Measurements from ENCODE around the gene APOBEC3G. TPM values are rescaled to one million over a fixed set of nuclear protein-coding genes. Genes with fewer than 3 reads are reported as not detected.
A peak's percentile ranks its signal among the peaks of the same experiment; 100 is the strongest.

Gene APOBEC3G
- total RNA-seq, 5 donors from 2014 or later (not counting 1 experiment from before 2014, with no cell fraction given), result 29.7 to 71.3 (median 62.7) TPM

DNA sequence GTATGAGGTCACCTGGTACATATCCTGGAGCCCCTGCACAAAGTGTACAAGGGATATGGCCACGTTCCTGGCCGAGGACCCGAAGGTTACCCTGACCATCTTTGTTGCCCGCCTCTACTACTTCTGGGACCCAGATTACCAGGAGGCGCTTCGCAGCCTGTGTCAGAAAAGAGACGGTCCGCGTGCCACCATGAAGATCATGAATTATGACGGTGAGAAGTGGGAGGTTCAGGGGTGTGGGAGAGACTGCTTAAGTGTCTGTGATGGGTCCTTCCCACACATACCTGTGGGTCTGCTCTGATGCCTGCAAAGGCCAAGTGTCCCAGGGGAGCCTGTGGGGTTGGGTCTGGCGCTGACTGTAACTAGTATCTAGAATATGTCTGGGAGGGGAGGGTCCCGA is 3.9 kb downstream of the APOBEC3G start:
- Histone ChIP-seq H3K9me3 (no peaks in the 10 kb centered on the region), H3K4me1 (ENCODE audit: control insufficient read depth in 1 of 2, extremely low read depth in 1 of 2, insufficient read depth in 2 of 2, low read length in 2 of 2) (peaks cover 4 to 90% of the 10 kb centered on the region in 2 experiments), H3K4me3 (ENCODE audit: control insufficient read depth in 1 of 2, extremely low read depth in 1 of 2, low read length in 1 of 2) (peak overlapping the region in 1 of 2 donors; percentile 15), H3K27me3 (replicated peaks in 1 of 2; ENCODE audit: control insufficient read depth in 2 of 2, extremely low read depth in 1 of 2, insufficient read depth in 2 of 2, low read length in 1 of 2) (peaks cover 0 to 3% of the 10 kb centered on the region in 2 experiments), H3K36me3 (ENCODE audit: control insufficient read depth in 2 of 2, extremely low read depth in 1 of 2, insufficient read depth in 1 of 2, low read length in 1 of 2) (peaks cover 6 to 45% of the 10 kb centered on the region in 2 donors), H3K27ac (ENCODE audit: low read length) (peak overlapping the region; percentile 89)
- 82% methylated on average over 7 of the region's 12 CpGs for WGBS (ENCODE audit: insufficient coverage)
- Mint-ChIP-seq H3K27me3 (no peaks in the 10 kb centered on the region), H3K9me3 (no peaks in the 10 kb centered on the region), H3K4me3 (peak overlapping the region in 2 of 3 donors; percentile 8 to 42), H3K36me3 (peaks cover 23% of the 10 kb centered on the region), H3K4me1 (peaks cover 45 to 68% (median 52%) of the 10 kb centered on the region in 3 donors), H3K27ac (peak overlapping the region; percentile 71 to 76)
- no peak for DNase-seq
- ATAC-seq (replicated peaks in 1 of 4), result no peak
- POLR2A ChIA-PET, result interaction anchor here in 1 of 2 donors (1.0 to 1.1 kb wide), 2 partner anchors 17 to 18 kb away, joined by 3 read pairs; no protein-coding TSS in a partner anchor
- CTCF ChIA-PET, result interaction anchor here (0.6 to 1.1 kb wide), 2 partner anchors 14 to 305 kb away, joined by 3 to 7 read pairs; no protein-coding TSS in a partner anchor

DNA sequence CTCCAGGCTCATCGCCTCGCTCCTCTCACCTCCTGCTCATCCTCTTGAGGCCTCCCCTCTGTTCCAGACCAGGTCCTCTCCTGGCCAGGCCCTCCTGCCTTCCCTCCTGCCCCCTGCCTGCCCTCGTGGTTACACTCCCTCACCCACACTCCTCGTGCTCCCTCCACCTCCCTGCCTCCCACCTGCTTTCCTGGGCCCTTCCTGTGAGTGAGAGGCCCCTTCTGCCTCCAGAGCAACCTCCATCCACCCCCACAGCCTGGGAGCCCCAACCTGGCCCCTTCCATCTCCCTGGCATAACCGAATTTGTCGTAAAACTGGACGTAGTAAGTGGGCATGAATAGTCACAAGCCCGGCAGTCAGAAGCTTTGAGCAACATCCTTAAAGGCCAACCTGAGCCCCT is 4.5 kb downstream of the APOBEC3G start:
- peaks cover 4 to 91% of the 10 kb centered on the region in 2 experiments for H3K4me1 ChIP-seq (ENCODE audit: control insufficient read depth in 1 of 2, extremely low read depth in 1 of 2, insufficient read depth in 2 of 2, low read length in 2 of 2)
- Mint-ChIP-seq H3K36me3 (peaks cover 28% of the 10 kb centered on the region), H3K27me3 (no peaks in the 10 kb centered on the region), H3K4me1 (peaks cover 46 to 67% (median 51%) of the 10 kb centered on the region in 3 donors), H3K4me3 (peak overlapping the region in 2 of 3 donors; percentile 8 to 24), H3K27ac (peak overlapping the region; percentile 71 to 72), H3K9me3 (no peaks in the 10 kb centered on the region)
- peaks cover 6 to 50% of the 10 kb centered on the region in 2 donors for H3K36me3 ChIP-seq (ENCODE audit: control insufficient read depth in 2 of 2, extremely low read depth in 1 of 2, insufficient read depth in 1 of 2, low read length in 1 of 2)
- no peak overlapping the region for H3K4me3 ChIP-seq (ENCODE audit: control insufficient read depth in 1 of 2, extremely low read depth in 1 of 2, low read length in 1 of 2)
- ChIA-PET CTCF (no interaction called here), POLR2A (no interaction called here)
- DNase-seq, result no peak
- no peaks in the 10 kb centered on the region for H3K9me3 ChIP-seq
- WGBS (ENCODE audit: insufficient coverage), result 53% methylated on average over 4 of the region's 8 CpGs
- H3K27me3 ChIP-seq (replicated peaks in 1 of 2; ENCODE audit: control insufficient read depth in 2 of 2, extremely low read depth in 1 of 2, insufficient read depth in 2 of 2, low read length in 1 of 2), result peaks cover 0 to 3% of the 10 kb centered on the region in 2 experiments
- peak overlapping the region; percentile 89 for H3K27ac ChIP-seq (ENCODE audit: low read length)
- ATAC-seq (replicated peaks in 1 of 4), result no peak

DNA sequence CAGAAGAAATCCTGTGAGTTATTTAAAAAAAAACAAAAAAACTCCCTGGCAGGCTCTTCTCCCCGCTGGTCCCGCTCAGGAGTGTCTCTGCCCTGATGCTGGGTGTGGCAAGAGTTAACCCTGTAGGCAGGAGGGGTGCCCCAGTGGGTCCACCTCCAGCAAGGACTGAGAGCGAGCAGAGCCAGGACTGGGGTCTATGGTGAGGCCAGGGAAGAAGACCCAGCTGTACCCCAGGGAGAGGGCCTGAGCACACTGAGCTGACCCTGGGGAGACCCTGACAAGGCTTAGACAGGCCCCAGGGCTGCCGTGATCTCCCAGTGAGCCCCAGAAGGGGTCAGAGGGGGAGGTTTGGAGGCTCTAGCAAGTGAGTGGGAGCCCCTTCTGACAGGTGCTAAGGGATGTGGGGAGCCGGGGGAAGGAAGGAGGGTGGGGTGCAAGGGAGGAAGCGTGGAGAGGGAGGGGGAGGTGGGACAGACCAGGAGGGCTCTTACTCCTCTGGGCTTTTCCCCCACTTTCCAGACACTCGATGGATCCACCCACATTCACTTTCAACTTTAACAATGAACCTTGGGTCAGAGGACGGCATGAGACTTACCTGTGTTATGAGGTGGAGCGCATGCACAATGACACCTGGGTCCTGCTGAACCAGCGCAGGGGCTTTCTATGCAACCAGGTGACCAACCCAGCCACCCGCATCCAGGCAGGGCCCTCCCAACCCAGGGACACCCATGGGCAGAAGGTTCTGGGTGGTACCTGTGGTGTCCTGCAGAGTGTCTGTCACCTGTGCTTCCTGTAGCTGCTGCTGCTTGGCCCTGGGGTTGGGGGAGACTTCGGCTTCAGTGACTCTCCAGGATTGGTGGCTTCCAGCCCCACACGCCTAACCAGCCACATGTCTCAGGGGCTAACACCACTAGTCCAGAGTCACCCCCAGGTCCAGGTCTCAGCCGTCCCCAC is 6.4 kb downstream of the APOBEC3G start:
- ATAC-seq (replicated peaks in 1 of 4) (no peak), DNase-seq (no peak)
- peaks cover 6 to 57% of the 10 kb centered on the region in 2 donors for H3K36me3 ChIP-seq (ENCODE audit: control insufficient read depth in 2 of 2, extremely low read depth in 1 of 2, insufficient read depth in 1 of 2, low read length in 1 of 2)
- 67% methylated on average over 4 of the region's 14 CpGs for WGBS (ENCODE audit: insufficient coverage)
- Mint-ChIP-seq H3K27me3 (no peaks in the 10 kb centered on the region), H3K36me3 (peaks cover 40% of the 10 kb centered on the region), H3K9me3 (no peaks in the 10 kb centered on the region), H3K4me1 (peaks cover 47 to 71% (median 49%) of the 10 kb centered on the region in 3 donors), H3K27ac (peak overlapping the region; percentile 63 to 68), H3K4me3 (no peak overlapping the region)
- no peak overlapping the region for H3K4me3 ChIP-seq (ENCODE audit: control insufficient read depth in 1 of 2, extremely low read depth in 1 of 2, low read length in 1 of 2)
- ChIA-PET POLR2A (no interaction called here), CTCF (no interaction called here)
- H3K9me3 ChIP-seq, result no peaks in the 10 kb centered on the region
- H3K4me1 ChIP-seq (ENCODE audit: control insufficient read depth in 1 of 2, extremely low read depth in 1 of 2, insufficient read depth in 2 of 2, low read length in 2 of 2), result peaks cover under 1 to 94% of the 10 kb centered on the region in 2 experiments
- H3K27me3 ChIP-seq (replicated peaks in 1 of 2; ENCODE audit: control insufficient read depth in 2 of 2, extremely low read depth in 1 of 2, insufficient read depth in 2 of 2, low read length in 1 of 2), result peaks cover 0 to 3% of the 10 kb centered on the region in 2 experiments
- peak overlapping the region; percentile 19 for H3K27ac ChIP-seq (ENCODE audit: low read length)

DNA sequence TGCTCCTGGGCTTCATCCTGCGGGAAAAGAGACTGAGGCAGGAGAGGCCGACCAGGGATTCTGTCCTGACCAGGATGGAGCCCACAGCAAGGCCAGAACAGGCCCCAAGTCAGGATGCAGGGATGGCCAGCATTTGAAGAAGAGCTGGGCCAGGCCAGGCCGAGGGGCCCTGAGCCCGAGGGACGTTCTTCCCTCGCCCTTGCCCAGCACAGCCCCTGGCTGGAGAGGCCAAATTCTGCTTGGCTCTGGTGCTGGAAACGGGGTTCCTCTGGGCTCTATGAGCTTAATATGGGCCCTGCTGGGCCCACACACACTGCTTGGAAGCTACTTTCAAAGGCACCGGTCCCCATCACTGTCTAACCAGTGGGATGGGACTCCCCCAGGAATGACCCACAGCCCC is 7.6 kb downstream of the APOBEC3G start:
- Mint-ChIP-seq H3K36me3 (peaks cover 41% of the 10 kb centered on the region), H3K4me1 (peaks cover 55 to 78% (median 61%) of the 10 kb centered on the region in 3 donors), H3K27ac (peak overlapping the region in 1 of 2 donors; percentile 43), H3K4me3 (no peak overlapping the region), H3K27me3 (no peaks in the 10 kb centered on the region), H3K9me3 (no peaks in the 10 kb centered on the region)
- Histone ChIP-seq H3K9me3 (no peaks in the 10 kb centered on the region), H3K27ac (ENCODE audit: low read length) (no peak overlapping the region), H3K27me3 (replicated peaks in 1 of 2; ENCODE audit: control insufficient read depth in 2 of 2, extremely low read depth in 1 of 2, insufficient read depth in 2 of 2, low read length in 1 of 2) (peaks cover 0 to 3% of the 10 kb centered on the region in 2 experiments), H3K4me1 (ENCODE audit: control insufficient read depth in 1 of 2, extremely low read depth in 1 of 2, insufficient read depth in 2 of 2, low read length in 2 of 2) (peaks cover 1 to 96% of the 10 kb centered on the region in 2 experiments), H3K36me3 (ENCODE audit: control insufficient read depth in 2 of 2, extremely low read depth in 1 of 2, insufficient read depth in 1 of 2, low read length in 1 of 2) (peaks cover 6 to 52% of the 10 kb centered on the region in 2 donors), H3K4me3 (ENCODE audit: control insufficient read depth in 1 of 2, extremely low read depth in 1 of 2, low read length in 1 of 2) (no peak overlapping the region)
- DNase-seq (no peak), ATAC-seq (replicated peaks in 1 of 4) (no peak)
- CTCF ChIA-PET, result no interaction called here
- WGBS (ENCODE audit: insufficient coverage), result over 99% methylated on average over 8 of the region's 8 CpGs
- POLR2A ChIA-PET, result interaction anchor here in 1 of 2 donors (0.6 kb wide), 1 partner anchor 75 kb away, joined by 3 read pairs; no protein-coding TSS in a partner anchor

DNA sequence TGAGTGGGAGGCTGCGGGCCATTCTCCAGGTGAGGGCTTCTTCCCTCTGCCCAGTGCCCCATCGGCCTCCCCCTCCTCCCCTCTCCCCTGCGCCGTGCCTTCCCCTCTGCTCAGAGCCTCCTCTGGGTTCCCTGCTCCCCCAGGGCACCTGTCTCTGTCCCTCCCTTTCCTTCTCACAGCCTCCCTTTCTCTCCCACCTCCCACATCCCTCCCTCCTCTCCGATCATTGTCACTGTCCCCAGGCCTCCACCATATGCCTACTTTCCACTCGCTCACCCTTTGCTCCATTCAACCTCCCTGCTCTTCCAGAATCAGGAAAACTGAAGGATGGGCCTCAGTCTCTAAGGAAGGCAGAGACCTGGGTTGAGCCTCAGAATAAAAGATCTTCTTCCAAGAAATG is 10.0 kb downstream of the APOBEC3G start:
- POLR2A ChIA-PET, result no interaction called here
- CTCF ChIA-PET, result no interaction called here
- peaks cover 17 to 96% of the 10 kb centered on the region in 2 experiments for H3K4me1 ChIP-seq (ENCODE audit: control insufficient read depth in 1 of 2, extremely low read depth in 1 of 2, insufficient read depth in 2 of 2, low read length in 2 of 2)

DNA sequence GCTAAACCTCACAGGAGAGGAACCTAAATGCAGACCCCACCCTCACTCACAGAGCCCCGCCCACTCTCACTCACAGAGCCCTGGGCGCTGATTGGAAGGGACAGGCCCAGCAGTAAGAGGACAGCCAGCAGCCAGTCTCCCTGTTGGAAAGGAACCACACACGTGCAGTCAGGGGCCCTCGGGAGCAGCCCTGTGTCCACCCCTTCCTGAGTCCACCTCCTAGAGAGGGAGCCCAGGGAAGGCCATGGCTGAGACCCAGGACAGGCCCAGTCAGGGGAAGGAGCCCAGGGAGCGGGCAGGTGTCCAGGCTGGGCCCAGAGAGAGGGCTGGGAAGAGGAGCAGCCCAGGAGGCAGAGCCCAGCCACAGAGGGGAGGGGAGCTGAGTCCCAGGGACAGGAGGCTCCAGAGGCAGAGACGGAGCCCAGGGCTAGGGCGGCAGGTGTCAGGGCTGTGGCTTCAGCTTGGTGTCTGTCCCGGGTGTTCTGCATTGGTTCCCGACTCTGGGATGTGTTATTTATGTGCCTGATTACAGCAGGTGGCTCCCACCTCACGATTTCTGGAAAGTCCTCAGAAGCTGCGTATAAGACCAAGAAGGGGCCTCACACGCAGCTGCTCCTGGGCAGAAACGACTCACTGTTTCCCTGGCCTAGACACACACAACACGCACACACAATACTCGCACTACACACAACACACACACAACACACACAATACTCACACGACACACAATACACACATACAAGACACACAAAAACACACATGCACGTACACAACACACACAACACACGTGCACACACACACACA is 11.0 kb downstream of the APOBEC3G start:
- Mint-ChIP-seq H3K4me1 (peaks cover 66 to 81% (median 71%) of the 10 kb centered on the region in 3 donors), H3K27ac (peak overlapping the region; percentile 92 to 98), H3K27me3 (no peaks in the 10 kb centered on the region), H3K4me3 (peak overlapping the region in 1 of 3 donors; percentile 17), H3K9me3 (no peaks in the 10 kb centered on the region), H3K36me3 (peaks cover 18% of the 10 kb centered on the region)
- no peak for DNase-seq
- no peak overlapping the region for H3K4me3 ChIP-seq (ENCODE audit: control insufficient read depth in 1 of 2, extremely low read depth in 1 of 2, low read length in 1 of 2)
- ATAC-seq (replicated peaks in 1 of 4), result no peak
- CTCF ChIA-PET, result no interaction called here
- H3K27ac ChIP-seq (ENCODE audit: low read length), result peak overlapping the region; percentile 58
- 65% methylated on average over 13 of the region's 18 CpGs for WGBS (ENCODE audit: insufficient coverage)
- H3K36me3 ChIP-seq (ENCODE audit: control insufficient read depth in 2 of 2, extremely low read depth in 1 of 2, insufficient read depth in 1 of 2, low read length in 1 of 2), result peaks cover 6 to 24% of the 10 kb centered on the region in 2 donors
- H3K9me3 ChIP-seq, result no peaks in the 10 kb centered on the region
- POLR2A ChIA-PET, result interaction anchor here in 1 of 2 donors (0.6 kb wide), 1 partner anchor 393 kb away, joined by 3 read pairs; no protein-coding TSS in a partner anchor
- H3K27me3 ChIP-seq (replicated peaks in 1 of 2; ENCODE audit: control insufficient read depth in 2 of 2, extremely low read depth in 1 of 2, insufficient read depth in 2 of 2, low read length in 1 of 2), result no peaks in the 10 kb centered on the region
- peaks cover 19 to 96% of the 10 kb centered on the region in 2 experiments for H3K4me1 ChIP-seq (ENCODE audit: control insufficient read depth in 1 of 2, extremely low read depth in 1 of 2, insufficient read depth in 2 of 2, low read length in 2 of 2)

More for the DNA sequence above, 10.0 kb downstream of the APOBEC3G start:
- H3K4me3 ChIP-seq (ENCODE audit: control insufficient read depth in 1 of 2, extremely low read depth in 1 of 2, low read length in 1 of 2), result no peak overlapping the region
- Mint-ChIP-seq H3K4me1 (peaks cover 59 to 81% (median 65%) of the 10 kb centered on the region in 3 donors), H3K27ac (peak overlapping the region; percentile 71 to 98), H3K9me3 (no peaks in the 10 kb centered on the region), H3K36me3 (peaks cover 21% of the 10 kb centered on the region), H3K4me3 (no peak overlapping the region), H3K27me3 (no peaks in the 10 kb centered on the region)
- H3K9me3 ChIP-seq, result no peaks in the 10 kb centered on the region
- no peak for DNase-seq
- 94% methylated on average over 5 of the region's 6 CpGs for WGBS (ENCODE audit: insufficient coverage)
- no peaks in the 10 kb centered on the region for H3K27me3 ChIP-seq (replicated peaks in 1 of 2; ENCODE audit: control insufficient read depth in 2 of 2, extremely low read depth in 1 of 2, insufficient read depth in 2 of 2, low read length in 1 of 2)
- no peak for ATAC-seq (replicated peaks in 1 of 4)
- H3K27ac ChIP-seq (ENCODE audit: low read length), result peak overlapping the region; percentile 41
- H3K36me3 ChIP-seq (ENCODE audit: control insufficient read depth in 2 of 2, extremely low read depth in 1 of 2, insufficient read depth in 1 of 2, low read length in 1 of 2), result peaks cover 6 to 33% of the 10 kb centered on the region in 2 donors

All from T-cell (primary cell).